CD4-positive, alpha-beta T cell (primary cell): Measurements from ENCODE around the gene ZNF507. TPM values are rescaled to one million over a fixed set of nuclear protein-coding genes. Genes with fewer than 3 reads are reported as not detected.
A peak's percentile ranks its signal among the peaks of the same experiment; 100 is the strongest.

Experiments
- ATAC-seq: fragments of 200-7000 bp; cut with Tn5 transposase; one replicate; pipeline ENCODE4 v1.10.0; 2022; ENCODE audit warnings: mild to moderate bottlenecking; ENCODE audit not compliant: poor library complexity
- CTCF ChIA-PET: fragments of 350-600 bp; sonication (Branson Sonifier 250); formaldehyde crosslinking; loops from one replicate; lab custom pipeline; 2021; ENCODE audit warnings: antibody characterized with exemption, inconsistent platforms; lab: Charles Lee
- POLR2A ChIA-PET: fragments of 350-600 bp; sonication (Branson Sonifier 250); formaldehyde crosslinking; loops from one replicate; lab custom pipeline; 2021; ENCODE audit warnings: antibody characterized with exemption, inconsistent platforms; lab: Charles Lee
- DNase-seq, 14 experiments: peaks; one replicate each; pipeline ENCODE4 v3.0.0-alpha.2; 2013 to 2020; ENCODE audit warnings: mixed read lengths in 2 of 14
- H3K27ac ChIP-seq, 2 donors: one replicate each; pipeline versions ENCODE4 v1.5.1 to v1.7.0; 2013; ENCODE audit warnings: low read length in 2 of 2, low read depth in 1 of 2, mild to moderate bottlenecking in 1 of 2
- H3K27me3 ChIP-seq, 2 experiments: 1 replicate in 1 of 2; 2 replicates in 1 of 2; pipeline versions ENCODE4 v1.6.1 to v1.7.0; 2013; ENCODE audit warnings: low read length in 2 of 2, control low read depth in 1 of 2, mild to moderate bottlenecking in 1 of 2, moderate library complexity in 1 of 2; ENCODE audit not compliant: insufficient read depth in 2 of 2, control insufficient read depth in 1 of 2
- H3K36me3 ChIP-seq: one replicate; pipeline ENCODE4 v1.6.1; 2013; ENCODE audit warnings: low read length, control low read depth; ENCODE audit not compliant: insufficient read depth
- H3K4me1 ChIP-seq: one replicate; pipeline ENCODE4 v1.6.1; 2013; ENCODE audit warnings: low read length, control low read depth; ENCODE audit not compliant: insufficient read depth
- H3K4me3 ChIP-seq: one replicate; pipeline ENCODE4 v1.5.1; 2013; ENCODE audit warnings: mild to moderate bottlenecking, low read length, moderate library complexity
- H3K9me3 ChIP-seq, 2 experiments: 1 replicate in 1 of 2; 2 replicates in 1 of 2; pipeline versions ENCODE4 v1.6.1 to v1.7.0; 2013; ENCODE audit warnings: low read length in 2 of 2, mild to moderate bottlenecking in 2 of 2, control low read depth in 1 of 2, moderate library complexity in 1 of 2; ENCODE audit not compliant: control insufficient read depth in 1 of 2, insufficient read depth in 1 of 2
- H3K27ac Mint-ChIP-seq: one replicate; pipeline ENCODE4 v1.8.0; 2020; ENCODE audit warnings: mixed read lengths
- H3K27me3 Mint-ChIP-seq: one replicate; pipeline ENCODE4 v1.8.0; 2021; ENCODE audit warnings: mixed read lengths
- H3K36me3 Mint-ChIP-seq: one replicate; pipeline ENCODE4 v1.8.0; 2021; ENCODE audit warnings: low read depth, mixed read lengths
- H3K4me1 Mint-ChIP-seq: one replicate; pipeline ENCODE4 v1.8.0; 2021; ENCODE audit warnings: low read depth, mixed read lengths
- H3K4me3 Mint-ChIP-seq: one replicate; pipeline ENCODE4 v1.8.0; 2020; ENCODE audit warnings: mild to moderate bottlenecking, mixed read lengths
- H3K9me3 Mint-ChIP-seq: one replicate; pipeline ENCODE4 v1.8.0; 2020; ENCODE audit warnings: mixed read lengths
- intact Hi-C, 2 experiments: fragments of 100-400 bp; cut with DNase I in 1 of 2; cut with micrococcal nuclease in 1 of 2; formaldehyde crosslinking; loops; one replicate each; pipeline versions ENCODE4 v1.15.1 to v1.9.0; 2023 to 2025; cut with DNase I, micrococcal nuclease
- total RNA-seq, 174 experiments: library from RNA in 2 of 174; stranded (reverse) in 2 of 174; gene quantifications; one replicate each; pipeline ENCODE4 v1.2.3 and lab custom pipeline; 2021 to 2026
- TF ChIP-seq, protein P1 (sequence below): fragments of 200-600 bp; IDR thresholded peaks from one replicate; pipeline ENCODE4 v1.8.0; 2022; ENCODE audit warnings: antibody characterized with exemption, mild to moderate bottlenecking

The ZNF507 gene
- total RNA-seq, 2 experiments from 2014 or later: 30.4 to 31.3 TPM

GRCh38 chr19:32404933-32405430 is 59.6 kb downstream of the ZNF507 start:
- peak; percentile 22 for ATAC-seq
- intact Hi-C loops: loop anchor here (1.0 to 10.0 kb wide), 7 partner anchors 58 to 970 kb away; partner anchors contain the start of genes ANKRD27 (in 1 of the 2), CEBPG (in 1 of the 2), CEP89 (in 1 of the 2) and FAAP24 (in 1 of the 2)
- H3K27ac Mint-ChIP-seq: peak overlapping the region; percentile 81
- Histone ChIP-seq H3K36me3 (peaks cover 9% of the 10 kb centered on the region), H3K9me3 (no peaks in the 10 kb centered on the region), H3K4me3 (peak overlapping the region; percentile 76), H3K27ac (peak overlapping the region; percentile 72 to 80), H3K4me1 (peaks cover 19% of the 10 kb centered on the region), H3K27me3 (no peaks in the 10 kb centered on the region)
- TF ChIP-seq, protein P1, sequence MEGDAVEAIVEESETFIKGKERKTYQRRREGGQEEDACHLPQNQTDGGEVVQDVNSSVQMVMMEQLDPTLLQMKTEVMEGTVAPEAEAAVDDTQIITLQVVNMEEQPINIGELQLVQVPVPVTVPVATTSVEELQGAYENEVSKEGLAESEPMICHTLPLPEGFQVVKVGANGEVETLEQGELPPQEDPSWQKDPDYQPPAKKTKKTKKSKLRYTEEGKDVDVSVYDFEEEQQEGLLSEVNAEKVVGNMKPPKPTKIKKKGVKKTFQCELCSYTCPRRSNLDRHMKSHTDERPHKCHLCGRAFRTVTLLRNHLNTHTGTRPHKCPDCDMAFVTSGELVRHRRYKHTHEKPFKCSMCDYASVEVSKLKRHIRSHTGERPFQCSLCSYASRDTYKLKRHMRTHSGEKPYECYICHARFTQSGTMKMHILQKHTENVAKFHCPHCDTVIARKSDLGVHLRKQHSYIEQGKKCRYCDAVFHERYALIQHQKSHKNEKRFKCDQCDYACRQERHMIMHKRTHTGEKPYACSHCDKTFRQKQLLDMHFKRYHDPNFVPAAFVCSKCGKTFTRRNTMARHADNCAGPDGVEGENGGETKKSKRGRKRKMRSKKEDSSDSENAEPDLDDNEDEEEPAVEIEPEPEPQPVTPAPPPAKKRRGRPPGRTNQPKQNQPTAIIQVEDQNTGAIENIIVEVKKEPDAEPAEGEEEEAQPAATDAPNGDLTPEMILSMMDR: no peak
- peaks cover 30% of the 10 kb centered on the region for H3K4me1 Mint-ChIP-seq
- peaks cover 28% of the 10 kb centered on the region for H3K36me3 Mint-ChIP-seq
- ChIA-PET POLR2A (interaction anchor here (0.7 to 1.5 kb wide), 13 partner anchors 9 to 968 kb away, joined by 3 to 24 read pairs (median 5); partner anchors contain the start of genes ANKRD27, CEBPG, CEP89 and FAAP24), CTCF (no interaction called here)
- no peaks in the 10 kb centered on the region for H3K27me3 Mint-ChIP-seq
- no peaks in the 10 kb centered on the region for H3K9me3 Mint-ChIP-seq
- H3K4me3 Mint-ChIP-seq: peak overlapping the region; percentile 89
- peak in 3 of 14 experiments; percentile 1 to 26 (median 12) for DNase-seq

DNA sequence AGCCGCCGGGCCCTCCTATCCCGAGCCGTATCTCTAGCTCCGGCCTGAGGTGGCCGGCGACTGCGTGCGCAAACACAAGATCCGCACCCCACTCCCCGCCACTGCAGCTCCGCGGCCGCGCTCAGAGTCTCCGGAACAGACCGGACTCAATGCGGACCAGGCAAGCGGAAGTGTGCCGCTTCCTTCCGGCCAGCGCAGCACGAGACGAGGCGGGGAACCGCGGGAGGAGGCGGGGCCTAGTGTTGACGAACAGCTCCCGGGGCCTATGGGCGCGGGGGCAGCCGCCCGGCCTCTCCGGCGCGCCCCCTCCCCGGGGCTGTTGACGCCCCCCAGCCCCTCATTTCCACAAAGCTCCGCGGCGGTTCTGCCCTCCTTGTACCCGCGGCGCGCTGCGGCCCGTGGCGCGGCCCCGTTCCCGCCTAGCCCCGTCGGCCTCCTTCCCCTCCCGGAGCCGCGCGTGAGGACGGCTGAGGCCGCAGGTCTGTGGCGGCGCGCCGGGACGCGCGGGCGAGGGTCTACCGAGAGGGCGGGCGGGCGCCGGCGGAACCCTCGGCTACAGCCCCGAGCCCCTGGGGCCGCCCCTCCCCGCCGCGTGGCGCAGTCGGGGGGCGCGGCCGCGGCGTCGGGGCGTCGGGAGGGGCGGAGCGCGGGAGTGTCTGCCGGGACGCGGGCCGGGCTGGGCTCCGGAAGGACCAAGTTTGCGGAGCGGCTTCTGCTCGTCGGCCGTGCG is 60.2 kb downstream of the ZNF507 start, which contains the start of gene DPY19L3:
DPY19L3 (plus strand) TSS at position 340 of the 730 bp plus-strand sequence. CDS start 2,484 bp downstream, outside the sequence.
- H3K9me3 Mint-ChIP-seq: no peaks in the 10 kb centered on the region
- Histone ChIP-seq H3K36me3 (peaks cover 9% of the 10 kb centered on the region), H3K27ac (peak within 1 kb of the TSS; percentile 72 to 80), H3K27me3 (no peaks in the 10 kb centered on the region), H3K9me3 (no peaks in the 10 kb centered on the region), H3K4me3 (peak within 1 kb of the TSS; percentile 76), H3K4me1 (peaks cover 19% of the 10 kb centered on the region)
- peak within 1 kb of the TSS; percentile 89 for H3K4me3 Mint-ChIP-seq
- CTCF ChIA-PET: no interaction called here
- no peaks in the 10 kb centered on the region for H3K27me3 Mint-ChIP-seq
- H3K4me1 Mint-ChIP-seq: peaks cover 30% of the 10 kb centered on the region
- DNase-seq (peak; percentile 77 to 93 (median 85)), ATAC-seq (peak; percentile 88)
- intact Hi-C loops: loop anchor here (1.0 to 10.0 kb wide), 7 partner anchors 59 to 969 kb away; partner anchors contain the start of genes ANKRD27 (in 1 of the 2), CEBPG (in 1 of the 2), CEP89 (in 1 of the 2) and FAAP24 (in 1 of the 2)
- peak within 1 kb of the TSS; percentile 91 for H3K27ac Mint-ChIP-seq
- POLR2A ChIA-PET: interaction anchor here (0.6 to 1.5 kb wide), 15 partner anchors 10 to 1765 kb away, joined by 3 to 24 read pairs (median 4); partner anchors contain the start of genes ANKRD27, CEBPG, CEP89 and FAAP24
- H3K36me3 Mint-ChIP-seq: peaks cover 33% of the 10 kb centered on the region
- TF ChIP-seq, protein P1: no peak
